ENCODE data around the gene SLC24A1.

- no peak for TF ChIP-seq CTCF (IDR thresholded peaks at IDR 0.05; ENCODE audit: low read length)
- TF ChIP-seq EZH2 (IDR thresholded peaks at IDR 0.05; ENCODE audit: borderline replicate concordance, low read length) = no peak
These were observed 32.2 kb downstream of the SLC24A1 start for GRCh38 chr15:65653801-65654521.
